DMS153 treated with DMSO at 0.1 percent for 48 hours (cell line): ENCODE measurements around the gene KCNMA1.
"Not testable (repeated sequence)": the region's sequence is repeated elsewhere in the genome, so short reads cannot be mapped to it uniquely, and the experiment has no call there.

Experiments used
- DNase-seq: peaks from one replicate; lab custom pipeline; 2025; ENCODE audit not compliant: unreplicated experiment; lab: John Stamatoyannopoulos, UW

The KCNMA1 gene

GRCh38 chr10:77587416-77587790, 50.2 kb downstream of the KCNMA1 start:
- no peak for DNase-seq

GRCh38 chr10:77586719-77587415, 50.7 kb downstream of the KCNMA1 start:
- DNase-seq = no peak

- DNase-seq = no peak
Observed at GRCh38 chr10:77584938-77585337, 52.7 kb downstream of the KCNMA1 start.

GRCh38 chr10:77583527-77583926, 54.1 kb downstream of the KCNMA1 start:
- DNase-seq = no peak

- DNase-seq = no peak
Observed at GRCh38 chr10:77582710-77583115, 54.9 kb downstream of the KCNMA1 start.

- DNase-seq = no peak
Observed at GRCh38 chr10:77581738-77582137, 55.9 kb downstream of the KCNMA1 start.

- no peak for DNase-seq
Observed at GRCh38 chr10:77580482-77580881, 57.1 kb downstream of the KCNMA1 start.

GRCh38 chr10:77578583-77579227, 58.9 kb downstream of the KCNMA1 start:
- no peak for DNase-seq

- DNase-seq = no peak
Observed at GRCh38 chr10:77577666-77578229, 59.9 kb downstream of the KCNMA1 start.

GRCh38 chr10:77576444-77577032, 61.1 kb downstream of the KCNMA1 start:
- DNase-seq = no peak

GRCh38 chr10:77576007-77576367, 61.6 kb downstream of the KCNMA1 start:
- no peak for DNase-seq

- no peak for DNase-seq
Observed at GRCh38 chr10:77575271-77576006, 62.2 kb downstream of the KCNMA1 start.

- no peak for DNase-seq
Observed at GRCh38 chr10:77574438-77574837, 63.2 kb downstream of the KCNMA1 start.

GRCh38 chr10:77572520-77572919, 65.1 kb downstream of the KCNMA1 start:
- not testable (repeated sequence) for DNase-seq

GRCh38 chr10:77571490-77571889, 66.1 kb downstream of the KCNMA1 start:
- DNase-seq = peak; percentile 36

GRCh38 chr10:77566914-77567566, 70.6 kb downstream of the KCNMA1 start:
- no peak for DNase-seq

GRCh38 chr10:77566236-77566635, 71.4 kb downstream of the KCNMA1 start:
- DNase-seq = no peak

- DNase-seq = no peak
Observed at GRCh38 chr10:77565590-77566023, 72.0 kb downstream of the KCNMA1 start.

GRCh38 chr10:77564731-77565589, 72.6 kb downstream of the KCNMA1 start:
- DNase-seq = no peak
